ENCODE data around the gene TIA1. TPM values are rescaled to one million over a fixed set of nuclear protein-coding genes. Genes with fewer than 3 reads are reported as not detected.

TIA1 gene
- total RNA-seq, 6 experiments from 2014 or later = 50.3 to 58.1 (median 55.3) TPM

GRCh38 chr2:70161069-70161534, 87.3 kb downstream of the TIA1 start:
- Mint-ChIP-seq H3K27ac (no peak overlapping the region), H3K27me3 (ENCODE audit: insufficient read depth) (no peaks in the 10 kb centered on the region), H3K4me3 (no peak overlapping the region), H3K4me1 (ENCODE audit: low read depth) (no peaks in the 10 kb centered on the region), H3K36me3 (ENCODE audit: low read depth) (0 out of 2 replicates have a peak, but pooled peaks cover 4% of the 10 kb centered on the region), H3K9me3 (no peaks in the 10 kb centered on the region)
- TF ChIP-seq, protein P1, sequence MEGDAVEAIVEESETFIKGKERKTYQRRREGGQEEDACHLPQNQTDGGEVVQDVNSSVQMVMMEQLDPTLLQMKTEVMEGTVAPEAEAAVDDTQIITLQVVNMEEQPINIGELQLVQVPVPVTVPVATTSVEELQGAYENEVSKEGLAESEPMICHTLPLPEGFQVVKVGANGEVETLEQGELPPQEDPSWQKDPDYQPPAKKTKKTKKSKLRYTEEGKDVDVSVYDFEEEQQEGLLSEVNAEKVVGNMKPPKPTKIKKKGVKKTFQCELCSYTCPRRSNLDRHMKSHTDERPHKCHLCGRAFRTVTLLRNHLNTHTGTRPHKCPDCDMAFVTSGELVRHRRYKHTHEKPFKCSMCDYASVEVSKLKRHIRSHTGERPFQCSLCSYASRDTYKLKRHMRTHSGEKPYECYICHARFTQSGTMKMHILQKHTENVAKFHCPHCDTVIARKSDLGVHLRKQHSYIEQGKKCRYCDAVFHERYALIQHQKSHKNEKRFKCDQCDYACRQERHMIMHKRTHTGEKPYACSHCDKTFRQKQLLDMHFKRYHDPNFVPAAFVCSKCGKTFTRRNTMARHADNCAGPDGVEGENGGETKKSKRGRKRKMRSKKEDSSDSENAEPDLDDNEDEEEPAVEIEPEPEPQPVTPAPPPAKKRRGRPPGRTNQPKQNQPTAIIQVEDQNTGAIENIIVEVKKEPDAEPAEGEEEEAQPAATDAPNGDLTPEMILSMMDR (IDR thresholded peaks at IDR 0.05) = no peak
- no peak for DNase-seq

GRCh38 chr2:70160545-70160944, 87.9 kb downstream of the TIA1 start:
- Mint-ChIP-seq H3K27me3 (ENCODE audit: insufficient read depth) (0 out of 2 replicates have a peak, but pooled peaks cover 3% of the 10 kb centered on the region), H3K4me1 (ENCODE audit: low read depth) (no peaks in the 10 kb centered on the region)
- TF ChIP-seq, protein P1 (IDR thresholded peaks at IDR 0.05) = no peak

More at GRCh38 chr2:70160545-70160944, 87.9 kb downstream of the TIA1 start:
- Mint-ChIP-seq H3K9me3 (no peaks in the 10 kb centered on the region), H3K36me3 (ENCODE audit: low read depth) (0 out of 2 replicates have a peak, but pooled peaks cover 4% of the 10 kb centered on the region), H3K4me3 (no peak overlapping the region), H3K27ac (no peak overlapping the region)
- no peak for DNase-seq

Small RNAs within 50 kb of the gene (microRNA-seq; reads per million reads assigned to microRNA genes)
- gene MIR1285-2 = not detected

Other genes with a start within 250 kb of the TIA1 start
- 100 to 1,000 TPM; 293 to 369 (median 361) TPM for gene PCBP1, start 161.2 kb downstream of the TIA1 start, total RNA-seq (2021; fragmentation: NEBNext Ultra II Directional; extraction: Animal tissue kit (Norgen Biotek cat#: 25700))
- 10 to 100 TPM; 10.0 to 17.8 (median 14.7) TPM for gene C2orf42, start 57.6 kb downstream of the TIA1 start, total RNA-seq (2021; fragmentation: NEBNext Ultra II Directional; extraction: Animal tissue kit (Norgen Biotek cat#: 25700))
- 10 to 100 TPM; 75.5 to 95.2 (median 85.2) TPM for gene PCYOX1, start 9.5 kb upstream of the TIA1 start, total RNA-seq (2021; fragmentation: NEBNext Ultra II Directional; extraction: Animal tissue kit (Norgen Biotek cat#: 25700))
- 100 to 1,000 TPM; 183 to 246 (median 226) TPM for gene SNRPG, start 45.1 kb upstream of the TIA1 start, total RNA-seq (2021; fragmentation: NEBNext Ultra II Directional; extraction: Animal tissue kit (Norgen Biotek cat#: 25700))
- gene FAM136A, start 53.4 kb upstream of the TIA1 start, total RNA-seq (2021; fragmentation: NEBNext Ultra II Directional; extraction: Animal tissue kit (Norgen Biotek cat#: 25700)) = 10 to 100 TPM; 28.2 to 37.0 (median 32.5) TPM